Measurements from ENCODE around the gene FRMD4A.

Gene FRMD4A

GRCh38 chr10:13946209-13946460, 384.6 kb downstream of the FRMD4A start:
- H3K4me3 ChIP-seq (ENCODE audit: low read length): no peak overlapping the region
- no peak for TF ChIP-seq CTCF (IDR thresholded peaks at IDR 0.05; ENCODE audit: insufficient read depth, low read depth, low read length, missing control alignments)
- peak; percentile 26 for DNase-seq (ENCODE audit: low read depth)

- no peak for DNase-seq (ENCODE audit: low read depth)
- no peak for TF ChIP-seq CTCF (IDR thresholded peaks at IDR 0.05; ENCODE audit: insufficient read depth, low read depth, low read length, missing control alignments)
- H3K4me3 ChIP-seq (ENCODE audit: low read length): no peak overlapping the region
Observed at GRCh38 chr10:13945390-13946208, 385.1 kb downstream of the FRMD4A start.

GRCh38 chr10:13944823-13945222, 385.9 kb downstream of the FRMD4A start:
- no peak for DNase-seq (ENCODE audit: low read depth)
- H3K4me3 ChIP-seq (ENCODE audit: low read length): no peak overlapping the region
- TF ChIP-seq CTCF (IDR thresholded peaks at IDR 0.05; ENCODE audit: insufficient read depth, low read depth, low read length, missing control alignments): no peak

- no peak for TF ChIP-seq CTCF (IDR thresholded peaks at IDR 0.05; ENCODE audit: insufficient read depth, low read depth, low read length, missing control alignments)
- H3K4me3 ChIP-seq (ENCODE audit: low read length): no peak overlapping the region
- no peak for DNase-seq (ENCODE audit: low read depth)
Observed at GRCh38 chr10:13943735-13944398, 386.9 kb downstream of the FRMD4A start.

- no peak overlapping the region for H3K4me3 ChIP-seq (ENCODE audit: low read length)
- TF ChIP-seq CTCF (IDR thresholded peaks at IDR 0.05; ENCODE audit: insufficient read depth, low read depth, low read length, missing control alignments): no peak
- DNase-seq (ENCODE audit: low read depth): no peak
Observed at GRCh38 chr10:13942035-13942434, 388.7 kb downstream of the FRMD4A start.

- no peak for DNase-seq (ENCODE audit: low read depth)
- no peak overlapping the region for H3K4me3 ChIP-seq (ENCODE audit: low read length)
- no peak for TF ChIP-seq CTCF (IDR thresholded peaks at IDR 0.05; ENCODE audit: insufficient read depth, low read depth, low read length, missing control alignments)
Observed at GRCh38 chr10:13939391-13939790, 391.3 kb downstream of the FRMD4A start.

- no peak overlapping the region for H3K4me3 ChIP-seq (ENCODE audit: low read length)
- TF ChIP-seq CTCF (IDR thresholded peaks at IDR 0.05; ENCODE audit: insufficient read depth, low read depth, low read length, missing control alignments): no peak
- no peak for DNase-seq (ENCODE audit: low read depth)
Observed at GRCh38 chr10:13938950-13939349, 391.8 kb downstream of the FRMD4A start.

All from epithelial cell of esophagus (primary cell).